Activated CD4-positive, alpha-beta T cell treated with anti-CD3 and anti-CD28 coated beads for 36 hours (primary cell): ENCODE data around the gene C1QTNF2. TPM values are rescaled to one million over a fixed set of nuclear protein-coding genes. Genes with fewer than 3 reads are reported as not detected.

Source experiments
- ATAC-seq: fragments of 200-7000 bp; cut with Tn5 transposase; one replicate; pipeline ENCODE4 v1.10.0; 2021; ENCODE audit warnings: mild to moderate bottlenecking, moderate library complexity
- CTCF ChIA-PET: fragments of 350-600 bp; sonication (Branson Sonifier 250); formaldehyde crosslinking; loops from one replicate; lab custom pipeline; 2021; ENCODE audit warnings: antibody characterized with exemption; lab: Charles Lee
- POLR2A ChIA-PET: fragments of 350-600 bp; sonication (Branson Sonifier 250); formaldehyde crosslinking; loops from one replicate; lab custom pipeline; 2021; ENCODE audit warnings: antibody characterized with exemption, inconsistent platforms; lab: Charles Lee
- DNase-seq: peaks from one replicate; pipeline ENCODE4 v3.0.0-alpha.2; 2020
- H3K27ac Mint-ChIP-seq: one replicate; pipeline ENCODE4 v1.8.0; 2021; ENCODE audit warnings: mixed read lengths
- H3K27me3 Mint-ChIP-seq: one replicate; pipeline ENCODE4 v1.8.0; 2021; ENCODE audit warnings: mixed read lengths
- H3K36me3 Mint-ChIP-seq: one replicate; pipeline ENCODE4 v1.8.0; 2021; ENCODE audit warnings: low read depth, mixed read lengths
- H3K4me1 Mint-ChIP-seq: one replicate; pipeline ENCODE4 v1.8.0; 2021; ENCODE audit warnings: mixed read lengths
- H3K4me3 Mint-ChIP-seq: one replicate; pipeline ENCODE4 v1.8.0; 2021; ENCODE audit warnings: mild to moderate bottlenecking, moderate library complexity, mixed read lengths
- H3K9me3 Mint-ChIP-seq: one replicate; pipeline ENCODE4 v1.8.0; 2021; ENCODE audit warnings: low read depth, mixed read lengths
- intact Hi-C, 2 experiments: fragments of 100-400 bp; cut with DNase I in 1 of 2; cut with micrococcal nuclease in 1 of 2; formaldehyde crosslinking; loops; one replicate each; pipeline versions ENCODE4 v1.14.2 to v1.15.1; 2022 to 2024; cut with DNase I, micrococcal nuclease
- total RNA-seq, 2 experiments: library from RNA; stranded (reverse); gene quantifications; one replicate each; pipeline ENCODE4 v1.2.3, GENCODE V29; 2021

The C1QTNF2 gene
- total RNA-seq, 2 experiments from 2014 or later = not detected

- intact Hi-C loops = no loop called here
- Mint-ChIP-seq H3K27me3 (peaks cover 44% of the 10 kb centered on the region), H3K4me3 (no peak overlapping the region), H3K9me3 (no peaks in the 10 kb centered on the region), H3K27ac (no peak overlapping the region), H3K4me1 (peaks cover 5% of the 10 kb centered on the region), H3K36me3 (no peaks in the 10 kb centered on the region)
- ATAC-seq = no peak
- no peak for DNase-seq
- ChIA-PET POLR2A (no interaction called here), CTCF (interaction anchor here (2.4 kb wide), 1 partner anchor 16 kb away, joined by 9 read pairs; no protein-coding TSS in a partner anchor)
Measured at GRCh38 chr5:160375166-160375565, 4.7 kb upstream of the C1QTNF2 start.

GRCh38 chr5:160371294-160371693 lies 868 bp upstream of the C1QTNF2 start:
- ChIA-PET POLR2A (no interaction called here), CTCF (interaction anchor here (0.6 to 0.7 kb wide), 4 partner anchors 9 to 352 kb away, joined by 3 to 4 read pairs (median 3); no protein-coding TSS in a partner anchor)
- intact Hi-C loops = no loop called here
- ATAC-seq = no peak
- Mint-ChIP-seq H3K27me3 (peaks cover 66% of the 10 kb centered on the region), H3K27ac (no peak overlapping the region), H3K9me3 (no peaks in the 10 kb centered on the region), H3K4me3 (peak overlapping the region; percentile 37), H3K4me1 (peaks cover 11% of the 10 kb centered on the region), H3K36me3 (no peaks in the 10 kb centered on the region)
- no peak for DNase-seq

- H3K4me3 Mint-ChIP-seq = peak overlapping the region; percentile 37
- H3K27me3 Mint-ChIP-seq = peaks cover 67% of the 10 kb centered on the region
- no peak overlapping the region for H3K27ac Mint-ChIP-seq
- no peaks in the 10 kb centered on the region for H3K36me3 Mint-ChIP-seq
- no peaks in the 10 kb centered on the region for H3K9me3 Mint-ChIP-seq
- intact Hi-C loops = no loop called here
- ATAC-seq = no peak
- CTCF ChIA-PET = interaction anchor here (0.6 to 0.8 kb wide), 3 partner anchors 18 to 351 kb away, joined by 3 to 4 read pairs (median 4); no protein-coding TSS in a partner anchor
- peaks cover 11% of the 10 kb centered on the region for H3K4me1 Mint-ChIP-seq
- no peak for DNase-seq
- POLR2A ChIA-PET = no interaction called here
Measured at GRCh38 chr5:160370713-160371034, 248 bp upstream of the C1QTNF2 start.

GRCh38 chr5:160367885-160368284 lies 2.5 kb downstream of the C1QTNF2 start:
- no peaks in the 10 kb centered on the region for H3K9me3 Mint-ChIP-seq
- intact Hi-C loops = no loop called here
- peaks cover 52% of the 10 kb centered on the region for H3K27me3 Mint-ChIP-seq
- H3K4me3 Mint-ChIP-seq = no peak overlapping the region
- POLR2A ChIA-PET = no interaction called here
- H3K36me3 Mint-ChIP-seq = no peaks in the 10 kb centered on the region
- DNase-seq = no peak
- CTCF ChIA-PET = no interaction called here
- no peak for ATAC-seq
- H3K27ac Mint-ChIP-seq = no peak overlapping the region
- peaks cover 11% of the 10 kb centered on the region for H3K4me1 Mint-ChIP-seq

- Mint-ChIP-seq H3K36me3 (no peaks in the 10 kb centered on the region), H3K4me3 (no peak overlapping the region), H3K4me1 (peaks cover 11% of the 10 kb centered on the region), H3K27ac (no peak overlapping the region), H3K9me3 (no peaks in the 10 kb centered on the region), H3K27me3 (peaks cover 49% of the 10 kb centered on the region)
- ChIA-PET POLR2A (no interaction called here), CTCF (no interaction called here)
- intact Hi-C loops = no loop called here
- no peak for DNase-seq
- ATAC-seq = peak; percentile 36
Measured at GRCh38 chr5:160367261-160367660, 3.2 kb downstream of the C1QTNF2 start.

GRCh38 chr5:160366230-160366629 lies 4.2 kb downstream of the C1QTNF2 start:
- Mint-ChIP-seq H3K27me3 (peaks cover 44% of the 10 kb centered on the region), H3K36me3 (no peaks in the 10 kb centered on the region), H3K4me3 (no peak overlapping the region), H3K9me3 (no peaks in the 10 kb centered on the region), H3K4me1 (peaks cover 11% of the 10 kb centered on the region), H3K27ac (no peak overlapping the region)
- CTCF ChIA-PET = interaction anchor here (1.3 kb wide), 1 partner anchor 21 kb away, joined by 6 read pairs; no protein-coding TSS in a partner anchor
- intact Hi-C loops = no loop called here
- POLR2A ChIA-PET = no interaction called here
- no peak for DNase-seq
- ATAC-seq = no peak

- ChIA-PET CTCF (interaction anchor here (1.1 kb wide), 1 partner anchor 18 kb away, joined by 5 read pairs; no protein-coding TSS in a partner anchor), POLR2A (no interaction called here)
- Mint-ChIP-seq H3K27ac (no peak overlapping the region), H3K36me3 (no peaks in the 10 kb centered on the region), H3K9me3 (no peaks in the 10 kb centered on the region), H3K4me1 (no peaks in the 10 kb centered on the region), H3K27me3 (peaks cover 23% of the 10 kb centered on the region), H3K4me3 (no peak overlapping the region)
- intact Hi-C loops = no loop called here
- no peak for ATAC-seq
- no peak for DNase-seq
Measured at GRCh38 chr5:160363660-160364395, 6.6 kb downstream of the C1QTNF2 start.

GRCh38 chr5:160363211-160363610 lies 7.2 kb downstream of the C1QTNF2 start:
- ChIA-PET POLR2A (no interaction called here), CTCF (interaction anchor here (1.1 kb wide), 1 partner anchor 18 kb away, joined by 5 read pairs; no protein-coding TSS in a partner anchor)
- H3K4me3 Mint-ChIP-seq = no peak overlapping the region
- no peak overlapping the region for H3K27ac Mint-ChIP-seq
- H3K9me3 Mint-ChIP-seq = no peaks in the 10 kb centered on the region
- ATAC-seq = no peak
- peaks cover 19% of the 10 kb centered on the region for H3K27me3 Mint-ChIP-seq
- no peak for DNase-seq
- intact Hi-C loops = no loop called here
- no peaks in the 10 kb centered on the region for H3K36me3 Mint-ChIP-seq
- no peaks in the 10 kb centered on the region for H3K4me1 Mint-ChIP-seq

- ATAC-seq (no peak), DNase-seq (no peak)
- no peak overlapping the region for H3K4me3 Mint-ChIP-seq
- H3K4me1 Mint-ChIP-seq = no peaks in the 10 kb centered on the region
- intact Hi-C loops = no loop called here
- H3K9me3 Mint-ChIP-seq = no peaks in the 10 kb centered on the region
- no peaks in the 10 kb centered on the region for H3K36me3 Mint-ChIP-seq
- CTCF ChIA-PET = interaction anchor here (0.6 to 1.2 kb wide), 2 partner anchors 16 to 17 kb away, joined by 3 to 6 read pairs; no protein-coding TSS in a partner anchor
- H3K27me3 Mint-ChIP-seq = peaks cover 8% of the 10 kb centered on the region
- POLR2A ChIA-PET = no interaction called here
- no peak overlapping the region for H3K27ac Mint-ChIP-seq
Measured at GRCh38 chr5:160361624-160362228, 8.7 kb downstream of the C1QTNF2 start.

- H3K4me1 Mint-ChIP-seq = no peaks in the 10 kb centered on the region
- ChIA-PET POLR2A (no interaction called here), CTCF (interaction anchor here (1.1 kb wide), 1 partner anchor 15 kb away, joined by 4 read pairs; no protein-coding TSS in a partner anchor)
- no peaks in the 10 kb centered on the region for H3K9me3 Mint-ChIP-seq
- no peaks in the 10 kb centered on the region for H3K36me3 Mint-ChIP-seq
- H3K27ac Mint-ChIP-seq = no peak overlapping the region
- H3K4me3 Mint-ChIP-seq = no peak overlapping the region
- no peak for DNase-seq
- intact Hi-C loops = no loop called here
- peaks cover 4% of the 10 kb centered on the region for H3K27me3 Mint-ChIP-seq
- no peak for ATAC-seq
Measured at GRCh38 chr5:160360310-160360709, 10.1 kb downstream of the C1QTNF2 start.

- Mint-ChIP-seq H3K4me3 (no peak overlapping the region), H3K9me3 (no peaks in the 10 kb centered on the region), H3K27me3 (peaks cover 2% of the 10 kb centered on the region), H3K27ac (no peak overlapping the region), H3K36me3 (no peaks in the 10 kb centered on the region), H3K4me1 (no peaks in the 10 kb centered on the region)
- ChIA-PET CTCF (interaction anchor here (1.1 kb wide), 1 partner anchor 15 kb away, joined by 4 read pairs; no protein-coding TSS in a partner anchor), POLR2A (no interaction called here)
- no peak for DNase-seq
- no peak for ATAC-seq
- intact Hi-C loops = no loop called here
Measured at GRCh38 chr5:160359816-160360215, 10.6 kb downstream of the C1QTNF2 start.

GRCh38 chr5:160359242-160359641 lies 11.2 kb downstream of the C1QTNF2 start:
- POLR2A ChIA-PET = no interaction called here
- Mint-ChIP-seq H3K9me3 (no peaks in the 10 kb centered on the region), H3K4me1 (no peaks in the 10 kb centered on the region), H3K36me3 (no peaks in the 10 kb centered on the region), H3K4me3 (no peak overlapping the region), H3K27ac (no peak overlapping the region), H3K27me3 (no peaks in the 10 kb centered on the region)
- no peak for ATAC-seq
- intact Hi-C loops = no loop called here
- DNase-seq = no peak
- CTCF ChIA-PET = no interaction called here
